Measurements from ENCODE around the gene GAS2L1.

The GAS2L1 gene

DNA sequence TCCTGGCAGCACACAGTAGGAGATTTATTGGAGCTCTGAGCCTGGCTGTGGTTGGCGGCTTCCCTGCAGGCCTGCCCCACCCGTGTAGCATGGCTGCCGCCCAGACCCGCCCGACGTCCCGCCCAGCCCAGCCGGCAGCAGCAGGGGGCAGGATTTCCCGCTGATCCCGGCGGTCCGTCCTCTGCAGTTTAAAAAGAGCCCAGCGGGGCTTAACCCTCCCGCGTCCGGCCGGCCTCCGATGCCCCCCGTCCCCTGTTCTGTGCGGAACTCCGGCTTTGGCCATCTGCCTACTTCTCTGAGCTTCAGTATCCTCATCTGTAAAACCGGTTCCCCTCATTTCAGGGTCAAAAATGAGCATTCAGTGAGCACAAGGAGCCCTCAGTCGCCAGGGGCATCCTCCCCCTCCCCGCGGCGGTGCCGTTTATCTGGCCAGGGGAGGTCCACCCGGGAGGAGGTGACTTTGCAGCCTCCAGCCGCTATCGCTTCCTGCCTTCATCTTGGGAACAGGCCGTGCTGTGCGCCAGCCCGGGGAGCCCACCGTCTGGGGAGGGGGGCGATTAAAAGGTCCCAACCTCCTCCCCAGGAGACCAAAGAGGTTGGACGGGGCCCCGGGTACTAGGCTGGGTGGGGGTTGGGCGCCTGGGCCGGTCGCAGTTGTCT, at the start of gene GAS2L1:
Gene GAS2L1 (plus strand): TSS at position 476 of the 660 bp plus-strand sequence. CDS start 1,456 bp downstream, outside the sequence.
- peak; percentile 49 for DNase-seq

GRCh38 chr22:29257751-29258181, 48.7 kb upstream of the GAS2L1 start:
- DNase-seq: no peak

- no peak for DNase-seq
These were observed 47.8 kb upstream of the GAS2L1 start for GRCh38 chr22:29258407-29259252.

- DNase-seq: no peak
These were observed 47.1 kb upstream of the GAS2L1 start for GRCh38 chr22:29259253-29259899.

- no peak for DNase-seq
These were observed 46.4 kb upstream of the GAS2L1 start for GRCh38 chr22:29260031-29260560.

- no peak for DNase-seq
These were observed 45.7 kb upstream of the GAS2L1 start for GRCh38 chr22:29260601-29261315.

DNA sequence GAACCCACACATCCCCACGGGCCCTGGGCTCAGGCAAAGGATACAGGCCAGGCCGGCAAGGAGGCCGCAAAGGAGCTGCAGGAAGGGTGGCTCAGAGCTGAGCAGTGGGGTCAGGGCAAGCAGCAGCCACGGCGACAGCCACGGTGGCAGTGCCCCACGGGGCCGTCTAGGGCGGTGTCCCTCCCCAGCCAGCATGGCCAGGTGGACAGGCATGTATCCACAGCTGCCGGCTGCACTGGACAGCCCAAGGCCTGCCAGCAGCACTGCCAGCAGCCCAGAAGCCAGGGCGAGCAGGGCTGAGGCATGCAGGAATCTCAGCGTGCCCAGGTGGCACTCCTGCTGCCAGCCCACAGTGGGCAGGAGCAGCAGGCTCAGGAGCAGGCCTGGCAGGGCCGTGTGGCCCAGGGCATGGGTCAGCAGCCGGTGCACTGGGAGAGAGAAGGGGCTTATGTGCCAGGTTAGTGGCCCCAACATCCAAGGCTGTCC, 42.6 kb upstream of the GAS2L1 start:
- no peak for DNase-seq

DNA sequence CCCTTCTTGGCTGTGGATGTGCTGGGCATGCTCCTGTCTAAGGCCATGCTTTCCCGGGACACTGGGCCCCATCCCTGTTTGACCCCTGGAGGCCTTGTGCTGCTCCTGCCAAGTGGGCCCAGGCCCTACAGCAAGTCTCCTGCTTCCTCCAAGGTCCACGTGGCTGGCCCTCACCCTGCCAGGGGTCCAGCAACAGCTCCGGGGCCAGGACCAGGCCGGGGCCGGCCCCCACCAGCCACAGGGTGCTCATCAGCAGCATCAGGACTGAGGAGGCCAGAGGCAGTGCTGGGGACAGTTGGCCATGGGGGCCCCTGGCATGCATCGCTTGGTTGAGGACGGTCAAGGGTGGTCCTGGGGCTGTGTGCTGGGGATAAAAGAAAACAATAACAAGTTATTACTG, 41.1 kb upstream of the GAS2L1 start:
- DNase-seq: no peak

- DNase-seq: no peak
These were observed 40.5 kb upstream of the GAS2L1 start for GRCh38 chr22:29265929-29266328.

DNA sequence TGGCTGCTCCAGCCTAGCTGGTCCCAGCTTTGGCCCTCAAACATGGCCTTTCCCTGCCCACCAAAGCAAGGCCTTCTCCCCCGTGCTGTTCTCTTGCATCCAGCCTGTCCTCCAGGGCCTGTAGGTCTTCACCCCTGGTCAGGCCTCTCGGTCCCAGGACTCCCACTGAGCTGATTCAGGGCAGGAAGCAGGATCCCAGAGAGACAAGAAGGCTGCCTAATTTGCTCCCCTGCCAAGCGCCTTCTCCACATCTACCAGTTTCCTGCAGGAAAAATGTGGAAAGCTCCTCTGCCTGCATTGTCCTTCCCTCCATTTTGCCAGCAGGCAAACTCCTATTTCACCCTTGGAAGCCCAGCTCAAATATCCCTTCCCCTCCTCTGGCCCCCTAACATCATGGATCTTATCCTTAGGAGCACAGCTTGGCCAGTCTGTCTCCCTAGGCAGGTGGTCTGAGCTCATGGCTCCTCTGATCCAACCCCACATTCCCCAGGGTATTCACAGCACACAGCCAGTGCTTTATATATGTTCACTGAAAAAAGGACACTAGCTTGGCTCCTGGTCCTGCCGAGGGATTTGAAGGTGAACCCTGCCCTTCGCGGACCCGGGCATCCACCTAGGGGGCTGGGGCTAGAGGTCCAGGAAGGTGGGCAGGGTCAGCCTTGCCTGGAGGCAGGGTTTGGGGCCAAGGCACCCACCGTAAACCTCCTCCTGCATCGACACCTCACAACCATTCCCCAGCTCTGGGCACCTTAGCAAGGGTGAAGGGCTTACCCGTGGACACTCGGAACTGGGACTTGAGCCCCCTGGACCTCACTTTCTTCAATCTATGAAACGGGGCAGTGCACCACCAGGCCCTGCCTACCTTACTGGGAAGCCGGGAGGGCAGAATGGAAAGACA, 39.6 kb upstream of the GAS2L1 start:
- DNase-seq: no peak

DNA sequence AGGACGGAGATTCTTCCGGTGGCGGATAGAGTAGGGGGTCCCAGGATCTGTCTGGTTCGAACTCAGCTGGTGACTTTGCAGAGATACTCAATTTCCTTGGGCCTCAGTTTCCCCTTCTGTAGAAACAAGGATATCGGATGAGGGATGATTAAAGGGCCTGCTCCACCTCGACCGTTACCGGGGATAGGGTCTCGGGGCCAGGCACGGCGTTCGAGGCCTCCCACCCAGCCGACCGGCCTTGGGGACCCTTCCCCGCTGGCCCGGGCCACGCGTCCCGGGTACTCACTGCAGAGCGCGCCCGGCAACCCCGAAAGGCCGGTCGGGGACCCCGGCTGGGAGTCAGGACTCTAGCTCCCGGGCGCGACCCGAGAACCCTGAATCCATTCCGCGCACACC, 39.0 kb upstream of the GAS2L1 start:
- DNase-seq: no peak

DNA sequence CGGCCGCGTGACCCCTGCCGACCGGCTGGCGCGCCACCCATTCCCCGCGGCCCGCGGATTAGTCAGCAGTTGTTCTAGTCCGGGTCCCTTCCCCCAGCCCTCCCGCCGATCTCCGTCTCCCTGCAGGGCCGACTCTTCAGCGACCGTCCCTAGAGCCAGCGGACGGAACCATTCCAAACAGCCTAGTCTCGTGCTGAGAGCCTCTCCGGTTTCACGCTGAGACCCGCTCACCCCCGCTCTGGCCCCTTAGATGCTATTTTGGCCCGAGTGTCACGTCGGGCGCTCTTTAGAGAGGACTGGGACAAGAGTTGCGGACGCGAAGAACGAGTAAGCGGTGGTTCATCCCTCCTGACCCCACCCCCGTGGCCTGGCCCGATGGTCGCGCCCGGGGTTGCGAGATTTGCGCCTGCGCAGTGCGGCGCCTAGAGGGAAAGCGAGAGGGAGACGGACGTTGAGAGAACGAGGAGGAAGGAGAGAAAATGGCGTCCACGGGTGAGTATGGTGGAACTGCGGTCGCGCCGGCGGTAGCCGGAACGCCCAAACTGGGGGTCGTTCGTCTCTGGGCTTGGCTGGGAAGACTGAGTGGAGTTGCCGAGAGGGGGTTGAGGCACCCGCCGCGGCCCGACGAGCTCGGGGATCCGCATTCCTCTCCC, 38.5 kb upstream of the GAS2L1 start, which contains the start of the genes EWSR1 and RHBDD3:
Gene EWSR1 (plus strand): TSS at position 411 of the 653 bp plus-strand sequence. CDS start 69 bp downstream, at position 480.
Gene RHBDD3 (minus strand): TSS at position 124 of the 653 bp plus-strand sequence. CDS start 2,355 bp downstream, outside the sequence.
- peak; percentile 92 for DNase-seq

DNA sequence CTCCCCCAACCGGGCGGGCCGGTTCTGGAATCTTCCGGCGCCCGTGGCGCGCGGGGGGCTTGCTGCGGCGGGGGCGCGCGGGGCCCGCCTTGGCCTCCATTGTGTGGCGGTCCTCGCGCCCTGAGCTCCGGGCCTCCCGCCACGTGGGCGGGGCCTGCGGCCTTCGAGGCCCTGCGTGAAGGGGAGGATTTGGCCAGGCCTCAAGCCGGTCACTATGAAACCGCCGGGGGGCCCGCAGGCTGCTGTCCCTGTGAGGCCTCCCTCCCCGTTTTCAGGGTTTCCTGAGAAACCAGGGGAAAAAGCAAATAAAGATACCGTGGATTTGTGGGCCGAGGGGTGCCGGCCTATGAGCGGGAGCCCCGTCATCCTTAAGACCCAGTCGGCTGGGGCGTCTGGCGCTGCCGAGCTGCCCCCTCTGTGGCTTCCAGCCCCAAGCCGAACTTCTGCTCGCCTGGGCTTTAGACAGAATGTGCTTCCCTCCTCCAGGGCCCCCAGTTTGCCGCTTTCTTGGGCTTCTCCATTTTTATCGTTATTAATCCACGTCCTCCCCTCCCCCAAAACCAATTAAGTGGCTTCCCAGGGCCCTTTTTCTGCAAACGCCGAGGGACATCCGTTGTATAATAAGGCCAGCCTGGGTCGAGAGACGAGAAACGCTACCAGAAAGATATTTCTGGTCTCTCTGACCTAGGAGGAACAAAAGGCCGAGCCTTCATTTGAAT, 37.8 kb upstream of the GAS2L1 start:
- DNase-seq: peak; percentile 38

GRCh38 chr22:29269230-29269604, 37.2 kb upstream of the GAS2L1 start:
- no peak for DNase-seq

DNA sequence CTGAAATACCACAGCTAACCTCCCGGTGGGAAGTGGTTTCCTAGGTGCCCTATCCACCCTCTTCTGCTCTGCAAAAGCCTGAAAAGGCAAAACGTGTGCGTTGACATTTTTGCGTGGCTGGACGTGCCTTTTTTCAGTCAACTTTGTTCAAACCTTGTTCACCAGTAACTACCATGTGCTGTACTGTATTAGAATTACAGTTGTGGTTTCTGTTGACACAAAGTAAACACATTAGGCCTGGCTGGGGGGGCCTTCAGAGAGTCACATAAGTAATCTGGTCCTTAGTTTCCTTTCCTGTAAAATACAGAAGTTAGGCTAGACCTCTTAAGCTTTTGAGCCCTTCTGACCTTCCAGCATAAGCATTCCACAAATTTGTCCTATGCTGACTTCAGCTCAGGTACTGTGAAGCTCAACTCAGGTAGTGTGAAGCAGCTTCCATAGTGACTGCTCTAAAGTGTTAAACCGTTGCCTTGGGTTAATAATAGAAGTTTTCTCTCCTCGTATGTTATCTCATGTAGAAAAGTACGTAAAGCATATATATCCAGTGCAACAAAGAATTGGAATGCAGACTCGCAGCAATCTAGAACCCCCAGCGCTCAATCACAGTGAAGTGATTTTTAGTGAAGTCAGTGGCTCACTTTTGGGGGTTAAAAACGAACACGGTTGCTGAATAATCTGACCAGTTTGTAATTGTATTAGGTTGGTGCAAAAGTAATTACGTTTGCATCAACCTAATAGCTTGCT, 36.5 kb upstream of the GAS2L1 start:
- no peak for DNase-seq

- DNase-seq: no peak
These were observed 35.8 kb upstream of the GAS2L1 start for GRCh38 chr22:29270475-29271271.

GRCh38 chr22:29272624-29273023, 33.8 kb upstream of the GAS2L1 start:
- DNase-seq: no peak

DNA sequence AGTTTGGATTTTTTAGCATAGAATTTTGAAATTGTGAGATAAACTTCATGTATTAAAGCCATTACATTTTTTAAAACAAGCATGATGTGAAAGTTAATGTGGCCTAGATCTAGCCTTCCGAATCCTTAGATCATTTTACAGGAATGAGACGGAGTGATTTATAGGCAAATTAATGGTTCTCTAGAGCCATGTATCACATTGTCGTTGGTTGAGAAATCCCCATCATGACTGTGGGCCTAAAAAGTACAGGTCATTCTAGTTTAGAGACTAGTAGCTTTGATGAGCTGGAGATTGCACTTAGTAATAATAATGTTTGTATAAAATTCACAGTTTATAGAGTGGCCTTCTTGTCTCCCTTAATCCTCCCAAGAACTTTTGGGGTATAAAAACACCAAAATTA, 31.3 kb upstream of the GAS2L1 start:
- DNase-seq: no peak
